Stimulated activated CD8-positive, alpha-beta memory T cell treated with anti-CD3 and anti-CD28 coated beads, Interleukin-12 subunit alpha, Interleukin-12 subunit beta, amount 100 ng/mL, for 24 hours (primary cell): ENCODE measurements around the gene SSTR4.
"Not testable (repeated sequence)": the region's sequence is repeated elsewhere in the genome, so short reads cannot be mapped to it uniquely, and the experiment has no call there.

ENCODE experiments used
- DNase-seq: peaks from one replicate; pipeline ENCODE4 v3.0.0-alpha.2; 2020; ENCODE audit errors: extremely low read depth

SSTR4 gene

DNA sequence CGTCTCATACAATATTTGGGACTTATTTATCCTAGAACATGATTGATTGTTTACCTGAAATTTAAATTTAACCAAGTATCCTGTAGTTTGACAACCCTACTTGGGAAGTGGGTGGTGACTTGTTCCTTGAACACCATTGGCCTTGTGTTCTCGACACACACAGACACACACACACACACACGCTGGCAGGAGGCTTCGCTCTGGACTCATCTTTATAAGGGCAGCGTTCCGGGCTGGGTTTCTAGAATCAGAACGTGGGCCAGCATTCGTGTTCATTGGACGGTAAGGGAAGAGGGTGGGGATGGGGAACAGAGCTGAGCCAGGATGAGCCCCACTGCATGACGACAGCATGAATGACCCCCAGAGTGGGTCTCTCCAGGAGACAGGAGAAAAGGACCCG lies 16.2 kb upstream of the SSTR4 start:
- DNase-seq: no peak

DNA sequence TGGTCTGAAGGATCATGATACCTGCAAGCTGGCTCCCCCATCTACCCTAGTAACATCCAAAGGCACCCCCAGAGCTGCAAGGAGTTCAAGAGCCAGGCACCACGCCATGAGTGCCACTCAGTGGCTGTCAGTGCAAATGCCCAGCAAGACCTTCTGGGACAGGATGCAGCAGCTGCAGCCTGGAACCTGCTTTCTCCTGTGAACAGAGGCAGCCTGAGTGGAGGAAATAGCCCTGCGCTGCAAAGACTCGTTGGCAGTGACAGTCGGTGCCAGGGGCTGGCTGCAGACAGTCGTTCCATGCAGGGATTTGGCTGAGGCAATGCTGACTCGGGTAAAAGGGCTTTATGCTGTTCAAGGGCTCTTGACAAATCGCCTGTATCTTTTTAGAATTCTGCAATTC lies 15.7 kb upstream of the SSTR4 start:
- no peak for DNase-seq

DNA sequence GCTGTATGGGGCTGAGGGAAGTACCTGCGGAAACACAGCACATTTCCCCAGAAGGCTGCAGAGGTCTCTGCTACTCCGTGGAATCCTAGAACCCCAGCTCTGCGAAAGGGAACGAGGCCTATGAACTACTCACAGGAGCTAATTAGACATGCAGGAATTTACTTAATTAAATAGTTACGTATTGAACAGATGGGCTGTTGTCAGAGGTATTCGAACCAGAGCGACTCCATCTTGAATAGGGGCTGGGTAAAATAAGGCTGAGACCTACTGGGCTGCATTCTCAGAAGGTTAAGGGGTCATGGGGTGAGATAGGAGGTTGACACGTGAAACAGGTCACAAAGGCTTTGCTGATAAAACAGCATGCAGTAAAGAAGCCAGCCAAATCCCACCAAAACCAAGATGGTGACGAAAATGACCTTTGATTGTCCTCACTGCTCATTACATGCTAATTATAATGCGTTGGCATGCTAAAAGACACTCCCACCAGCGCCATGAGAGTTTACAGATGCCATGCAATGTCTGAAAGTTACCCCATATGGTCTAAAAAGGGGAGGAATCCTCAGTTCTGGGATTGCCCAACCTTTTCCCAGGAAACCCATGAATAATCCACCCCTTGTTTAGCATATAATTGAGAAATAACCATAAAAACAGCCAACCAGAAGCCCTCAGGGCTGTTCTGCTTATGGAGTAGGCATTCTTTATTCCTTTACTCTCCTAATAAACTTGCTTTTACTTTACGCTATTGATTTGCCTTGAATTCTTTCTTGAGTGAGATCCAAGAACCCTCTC lies 14.7 kb upstream of the SSTR4 start:
- no peak for DNase-seq

DNA sequence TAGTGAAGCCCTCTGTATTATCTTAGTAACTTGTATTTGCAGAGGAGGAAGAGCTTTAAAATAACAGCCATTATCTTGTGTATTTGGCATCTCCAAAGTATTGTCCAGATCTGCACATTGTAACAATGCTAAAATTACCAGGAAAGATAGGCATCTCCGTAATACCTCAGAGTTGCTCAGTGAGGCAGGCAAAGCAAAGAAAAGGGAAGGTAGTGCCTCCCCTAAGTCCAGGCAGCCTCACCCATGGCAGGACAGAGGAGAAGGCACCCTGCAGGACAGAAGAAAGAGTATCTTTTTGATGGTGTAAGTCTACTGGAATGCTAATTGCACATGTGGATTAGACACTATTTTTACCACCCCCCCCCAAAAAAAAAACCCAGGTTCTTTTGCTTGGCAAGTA lies 13.6 kb upstream of the SSTR4 start:
- DNase-seq: no peak

DNA sequence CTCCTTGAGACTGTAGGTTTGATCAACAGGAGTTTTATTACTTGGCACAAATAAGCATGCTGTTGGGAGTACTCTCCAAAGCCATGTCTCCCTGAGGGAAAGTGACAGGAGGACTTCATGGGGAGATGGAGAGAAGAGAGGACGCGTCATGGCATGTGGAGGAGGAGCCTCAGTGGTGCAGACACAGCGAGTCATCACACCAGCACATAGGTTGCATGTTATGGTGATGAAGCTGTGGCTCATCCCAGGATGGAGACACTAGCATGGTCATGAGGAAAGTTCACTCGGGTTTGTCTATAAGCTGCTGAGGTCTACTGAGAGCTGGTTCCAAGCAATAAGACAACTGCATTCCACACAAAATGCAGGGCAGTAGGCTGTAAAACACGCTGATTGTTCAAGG lies 13.2 kb upstream of the SSTR4 start:
- no peak for DNase-seq

DNA sequence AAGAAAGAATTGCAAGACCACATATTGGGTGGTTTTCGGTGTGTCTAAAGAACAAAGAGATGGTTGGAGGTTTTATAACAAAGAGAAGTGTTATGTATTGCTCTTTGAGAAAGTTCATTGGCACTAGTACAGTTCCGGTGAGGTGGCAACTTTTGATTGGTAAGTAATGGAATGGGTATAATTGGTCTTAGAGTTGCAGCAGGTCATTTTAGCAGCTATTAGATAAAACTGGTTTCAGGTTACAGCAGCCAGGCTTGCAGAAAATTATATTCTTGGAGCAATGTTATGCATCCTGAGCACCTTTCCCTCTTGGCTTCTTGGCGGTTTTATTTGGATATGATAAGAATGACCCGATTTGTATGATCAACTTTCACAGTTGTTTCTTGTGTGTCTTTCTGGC lies 12.3 kb upstream of the SSTR4 start:
- no peak for DNase-seq

DNA sequence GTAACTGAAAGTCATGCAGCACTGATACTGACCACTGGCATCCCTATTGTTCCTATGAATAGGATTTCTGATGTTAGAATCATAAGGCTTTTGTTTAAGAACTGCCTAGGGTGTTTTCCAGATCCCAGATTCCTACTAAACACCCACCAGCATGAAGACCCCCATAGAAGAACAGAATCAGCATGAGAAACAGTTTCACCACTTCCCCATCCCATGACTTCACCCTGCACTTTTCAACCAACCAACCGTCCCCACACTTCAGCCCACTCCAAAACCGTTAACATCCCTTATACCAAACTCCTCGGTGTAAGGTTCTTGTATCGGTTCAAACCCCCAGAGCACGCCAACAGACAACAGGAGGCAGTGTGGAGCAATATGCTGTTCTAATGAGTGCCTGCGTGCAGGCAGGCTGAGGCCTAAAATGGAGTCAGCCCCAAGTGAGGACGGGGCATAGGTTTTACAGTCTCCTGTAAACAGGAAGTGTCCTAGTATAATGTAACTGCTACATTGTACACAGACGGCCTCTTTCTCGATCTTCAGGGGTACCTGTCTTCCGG lies 11.4 kb upstream of the SSTR4 start:
- no peak for DNase-seq

DNA sequence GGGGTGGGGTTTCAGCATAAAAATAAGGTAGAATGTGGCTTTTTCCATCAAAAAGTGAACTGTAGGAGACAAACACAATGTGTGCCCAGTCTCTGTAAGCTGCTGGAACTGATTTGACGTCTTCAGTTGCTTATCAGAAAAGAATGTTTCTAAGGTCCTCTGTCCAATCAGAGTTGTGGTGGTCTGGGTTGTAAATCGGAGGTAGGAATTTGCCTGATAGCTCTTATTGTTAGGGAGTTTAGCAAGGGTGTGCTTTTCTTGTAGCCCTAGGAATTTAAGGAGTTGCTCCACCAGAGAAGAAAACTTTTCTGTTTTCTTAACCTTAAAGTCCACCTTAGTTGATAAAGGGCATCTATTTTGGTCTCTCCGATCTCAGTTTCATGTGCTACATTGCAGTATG lies 10.4 kb upstream of the SSTR4 start:
- no peak for DNase-seq

DNA sequence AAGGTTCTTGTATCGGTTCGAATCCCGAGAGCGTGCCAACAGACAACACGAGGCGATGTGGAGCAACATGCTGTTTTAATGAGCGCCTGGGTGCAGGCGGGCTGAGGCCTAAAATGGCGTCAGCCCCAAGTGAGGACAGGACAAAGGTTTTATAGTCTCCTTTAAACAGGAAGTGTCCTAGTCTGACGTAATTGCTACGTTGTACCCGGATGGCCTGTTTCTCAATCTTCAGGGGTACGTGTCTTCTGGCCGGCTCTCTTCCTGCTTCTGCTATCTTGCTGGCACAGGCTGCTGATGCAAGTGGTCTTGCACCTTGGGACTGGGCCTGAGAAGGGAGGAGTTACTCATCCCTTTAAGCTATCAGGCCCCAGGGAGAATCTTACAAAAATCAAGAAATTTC lies 9.6 kb upstream of the SSTR4 start:
- DNase-seq: not testable (repeated sequence)

DNA sequence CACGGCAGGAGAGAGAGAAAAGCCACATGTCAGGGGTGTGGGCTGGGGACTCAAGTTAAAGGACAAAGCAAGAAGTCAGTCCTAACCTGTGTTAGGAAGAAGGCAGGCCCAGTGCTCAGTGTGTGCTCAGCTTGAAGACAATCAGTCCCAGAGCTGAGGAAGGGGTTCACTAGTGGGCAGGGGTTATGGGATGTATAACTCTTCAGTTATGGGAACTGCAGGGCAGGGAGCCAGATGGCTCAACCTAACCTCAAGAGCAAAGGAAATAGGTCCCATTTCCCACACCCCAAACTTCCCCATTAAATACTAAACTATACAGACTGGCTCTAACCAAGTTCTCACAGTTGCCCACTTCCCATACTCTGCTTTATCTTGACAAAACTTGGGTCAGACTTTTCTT lies 7.4 kb upstream of the SSTR4 start:
- no peak for DNase-seq

DNA sequence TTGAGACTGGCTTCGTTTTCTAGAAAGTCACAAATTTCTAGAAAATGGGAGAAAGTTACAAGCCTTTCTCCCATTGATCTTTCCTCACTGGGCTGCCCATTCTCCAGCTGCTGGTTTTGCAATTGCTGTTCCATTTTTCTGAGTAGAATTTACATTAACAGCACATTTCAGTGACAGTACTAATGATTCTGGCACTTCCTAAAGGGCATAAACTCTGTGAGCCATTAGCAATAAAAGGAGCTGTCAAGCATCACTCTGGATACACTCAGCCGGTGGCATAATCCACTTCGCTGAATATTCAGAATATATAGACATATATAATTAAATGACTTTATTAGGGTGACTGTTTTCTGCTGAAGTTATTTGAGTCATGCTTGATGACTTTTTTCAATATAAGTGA lies 6.7 kb upstream of the SSTR4 start:
- no peak for DNase-seq

DNA sequence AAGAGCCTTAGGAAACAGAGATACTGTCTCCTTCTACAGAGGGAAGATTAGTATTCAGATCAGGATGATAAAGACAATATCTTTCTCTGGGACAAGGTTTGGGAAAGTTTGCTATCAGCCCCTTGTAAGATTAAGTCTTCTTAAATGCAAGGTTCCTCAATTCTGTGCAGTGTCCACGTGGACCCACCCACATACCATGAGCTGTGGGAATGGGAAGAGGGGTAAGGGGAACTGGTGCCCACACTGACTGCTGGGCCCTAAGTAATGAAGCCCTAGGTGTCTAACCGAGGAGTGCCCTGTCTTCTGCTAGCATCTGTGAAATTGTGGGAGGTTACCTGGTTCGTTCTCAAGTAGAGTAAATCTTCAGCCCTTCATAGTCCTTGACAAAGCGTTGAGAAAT lies 5.8 kb upstream of the SSTR4 start:
- no peak for DNase-seq

DNA sequence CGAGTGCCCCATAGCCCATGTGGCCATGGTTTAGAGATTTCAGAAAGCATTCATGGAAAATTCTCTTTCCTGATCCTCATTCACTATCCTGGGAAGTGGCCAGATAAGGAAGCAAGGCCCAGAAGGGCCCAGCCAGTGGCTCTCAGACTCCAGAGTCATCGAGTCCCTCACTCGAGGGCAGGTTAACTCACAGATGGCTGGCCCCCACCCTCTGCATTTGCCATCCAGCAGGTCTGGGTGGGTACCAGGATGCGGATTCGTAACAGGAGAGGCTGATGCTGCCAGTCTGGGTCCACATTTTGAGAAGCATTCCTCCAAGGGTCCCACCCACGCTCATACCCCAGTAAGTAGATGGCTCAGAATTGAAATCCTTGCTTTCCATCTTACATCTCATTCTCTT lies 3.8 kb upstream of the SSTR4 start:
- DNase-seq: no peak

DNA sequence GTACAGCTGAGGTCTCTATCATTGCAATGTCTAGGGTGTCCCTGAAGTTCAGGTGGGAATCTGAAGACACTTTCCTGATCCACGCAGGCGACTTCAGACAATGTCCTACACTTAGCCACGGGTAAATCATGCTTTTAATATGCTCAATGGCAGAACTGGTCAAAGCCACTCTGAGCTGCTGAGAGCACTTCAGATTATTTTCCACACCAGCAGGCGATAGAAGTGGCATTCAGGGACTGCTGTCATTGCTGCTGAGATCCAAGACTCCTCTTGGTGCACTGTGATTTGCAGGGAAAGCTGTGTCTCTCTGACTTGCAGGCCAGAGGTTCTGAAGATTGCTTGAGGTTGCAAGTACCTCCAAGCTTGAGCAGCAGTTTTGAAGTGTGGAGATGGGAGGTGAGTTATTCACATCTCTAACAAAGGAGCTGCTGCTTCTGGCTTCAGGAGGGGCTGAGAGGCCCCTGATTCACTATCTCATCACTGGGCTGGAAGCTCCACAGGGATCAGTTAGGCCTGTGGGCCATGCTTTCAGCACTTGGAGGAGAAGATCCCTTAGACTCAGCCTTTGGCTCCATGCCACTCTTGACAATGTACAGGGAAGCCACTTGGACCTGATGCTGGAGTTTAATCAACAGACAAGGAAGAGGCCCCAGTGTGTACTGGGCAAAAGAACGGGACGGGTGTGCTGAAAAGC lies 2.9 kb upstream of the SSTR4 start:
- DNase-seq: no peak

DNA sequence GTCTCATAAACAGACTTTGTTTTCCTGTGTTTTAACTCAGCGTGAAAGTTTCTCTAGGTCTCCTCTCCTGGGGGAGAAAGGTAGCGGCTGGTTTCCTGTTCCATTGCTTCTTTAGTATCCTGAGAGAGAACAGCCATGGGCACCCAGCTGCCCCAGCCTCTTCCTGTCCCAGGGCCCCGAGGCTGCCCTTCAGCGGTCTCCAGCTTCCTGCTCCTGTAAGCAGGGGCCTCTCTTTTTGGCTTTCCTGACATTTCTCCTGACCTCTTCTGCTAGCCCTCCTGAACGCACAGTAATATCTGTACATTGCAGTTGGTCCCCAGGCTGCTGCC lies 2.4 kb upstream of the SSTR4 start:
- DNase-seq: no peak

DNA sequence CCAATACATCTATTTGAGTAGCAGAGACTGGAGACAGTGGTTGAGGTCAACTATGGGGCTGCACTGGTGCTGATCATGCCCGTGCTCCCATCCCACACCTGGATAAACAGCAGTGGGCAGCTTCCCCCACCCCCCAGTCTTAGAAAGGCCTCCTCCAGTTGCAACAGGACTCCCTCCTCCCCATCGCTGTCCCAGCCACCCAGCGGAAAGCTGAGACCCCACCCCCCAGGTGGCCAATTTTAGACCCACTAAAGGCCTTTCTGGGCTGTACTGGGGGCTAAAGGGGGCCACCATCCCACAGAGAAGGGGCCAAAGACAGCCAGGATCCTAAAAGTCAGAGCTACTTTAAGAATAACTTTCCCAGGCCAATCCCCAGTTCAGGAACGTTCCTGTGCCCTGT lies 1.2 kb upstream of the SSTR4 start:
- DNase-seq: no peak

DNA sequence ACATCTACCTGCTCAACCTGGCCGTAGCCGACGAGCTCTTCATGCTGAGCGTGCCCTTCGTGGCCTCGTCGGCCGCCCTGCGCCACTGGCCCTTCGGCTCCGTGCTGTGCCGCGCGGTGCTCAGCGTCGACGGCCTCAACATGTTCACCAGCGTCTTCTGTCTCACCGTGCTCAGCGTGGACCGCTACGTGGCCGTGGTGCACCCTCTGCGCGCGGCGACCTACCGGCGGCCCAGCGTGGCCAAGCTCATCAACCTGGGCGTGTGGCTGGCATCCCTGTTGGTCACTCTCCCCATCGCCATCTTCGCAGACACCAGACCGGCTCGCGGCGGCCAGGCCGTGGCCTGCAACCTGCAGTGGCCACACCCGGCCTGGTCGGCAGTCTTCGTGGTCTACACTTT lies 619 bp downstream of the SSTR4 start:
- DNase-seq: no peak

DNA sequence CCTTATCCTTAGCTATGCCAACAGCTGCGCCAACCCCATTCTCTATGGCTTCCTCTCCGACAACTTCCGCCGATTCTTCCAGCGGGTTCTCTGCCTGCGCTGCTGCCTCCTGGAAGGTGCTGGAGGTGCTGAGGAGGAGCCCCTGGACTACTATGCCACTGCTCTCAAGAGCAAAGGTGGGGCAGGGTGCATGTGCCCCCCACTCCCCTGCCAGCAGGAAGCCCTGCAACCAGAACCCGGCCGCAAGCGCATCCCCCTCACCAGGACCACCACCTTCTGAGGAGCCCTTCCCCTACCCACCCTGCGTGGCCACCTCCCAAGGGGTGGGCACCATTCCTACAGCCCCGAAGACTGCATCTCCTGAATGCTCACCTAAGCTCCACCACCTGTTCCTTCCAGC lies 1.3 kb downstream of the SSTR4 start:
- no peak for DNase-seq

DNA sequence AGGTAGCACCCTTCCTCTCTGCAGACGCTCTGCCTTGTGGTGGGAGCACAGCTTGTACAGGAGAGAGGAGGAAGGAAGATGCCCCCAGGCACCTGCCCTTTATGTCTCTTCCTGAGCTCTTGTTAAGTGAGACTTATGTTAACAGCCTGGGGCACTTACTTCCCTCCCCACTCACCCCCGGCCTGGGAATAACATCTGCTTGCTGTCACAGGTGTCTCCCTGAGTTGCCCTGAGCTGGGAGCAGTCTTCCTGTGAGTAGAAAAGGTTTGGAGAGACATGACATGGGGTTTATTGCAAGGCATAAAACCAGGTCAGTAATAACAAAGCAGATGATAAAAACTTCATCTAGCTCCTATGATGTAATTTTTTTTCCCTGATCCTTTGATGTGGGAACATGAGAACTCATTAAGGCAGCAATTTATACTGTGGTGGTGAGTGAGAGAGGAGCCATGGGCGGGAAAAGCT lies 1.9 kb downstream of the SSTR4 start:
- DNase-seq: no peak

DNA sequence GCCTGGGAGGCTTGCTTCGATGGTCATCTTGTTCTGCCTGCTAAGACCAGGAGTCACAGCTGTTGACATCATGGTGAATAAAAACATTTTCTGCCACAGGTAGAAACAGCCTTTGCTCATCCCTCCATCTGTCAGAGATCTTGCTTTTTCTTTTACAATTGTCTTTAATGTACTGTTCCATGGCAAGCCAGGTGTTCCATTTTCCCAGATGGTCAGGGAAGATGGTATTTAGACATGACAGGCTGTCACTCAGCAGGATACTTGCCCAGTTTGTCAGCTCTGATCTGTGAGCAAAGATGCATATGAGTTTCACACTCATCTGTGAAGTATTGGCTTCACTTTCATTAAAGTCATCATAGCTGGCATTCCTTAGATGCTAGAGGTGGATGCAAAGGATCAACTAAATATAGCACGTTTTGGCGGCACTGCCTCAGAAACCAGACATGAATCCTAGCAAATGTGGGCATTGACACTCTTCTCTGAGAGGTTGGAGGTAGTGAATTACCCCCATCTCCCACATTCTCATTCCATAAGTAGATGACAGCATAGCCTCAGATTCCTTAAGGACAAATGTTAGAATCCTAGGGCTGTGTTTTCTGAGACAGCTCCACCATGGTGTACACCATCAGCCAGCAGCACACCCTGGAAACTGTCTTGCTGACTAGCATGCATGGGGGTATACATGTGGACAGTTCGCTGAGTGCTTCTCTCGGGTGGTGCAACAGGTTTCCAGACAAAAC lies 4.2 kb downstream of the SSTR4 start:
- DNase-seq: no peak

DNA sequence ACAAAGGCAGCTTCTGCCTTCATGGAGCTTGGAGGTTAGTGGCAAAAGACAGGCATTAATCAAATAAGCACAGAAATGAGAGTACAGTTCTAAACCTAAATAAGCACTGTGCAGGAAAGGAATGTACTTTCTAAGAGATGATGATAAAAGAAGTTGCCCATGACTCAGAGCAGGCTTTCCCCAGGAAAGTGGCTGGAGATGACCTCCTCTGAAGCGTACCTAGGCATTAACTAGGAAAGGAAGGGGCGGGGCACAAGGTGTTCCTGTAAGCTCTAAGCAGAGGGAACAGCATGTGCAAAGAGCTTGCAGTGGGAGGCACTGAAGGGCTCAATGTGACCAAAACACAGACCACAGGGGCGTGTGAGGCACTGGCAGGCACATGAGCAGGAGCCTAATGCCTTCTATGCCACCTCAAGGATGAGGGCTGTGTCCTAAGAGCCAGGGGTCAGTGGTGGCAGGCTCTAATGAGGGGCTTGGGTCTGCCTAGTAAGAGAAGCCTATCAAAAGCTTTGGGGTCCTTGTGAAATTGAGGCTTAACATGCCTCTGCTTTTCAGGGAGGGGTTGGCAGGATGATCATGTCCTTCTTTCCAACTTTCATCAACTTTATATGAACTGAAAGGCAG lies 4.9 kb downstream of the SSTR4 start:
- no peak for DNase-seq

DNA sequence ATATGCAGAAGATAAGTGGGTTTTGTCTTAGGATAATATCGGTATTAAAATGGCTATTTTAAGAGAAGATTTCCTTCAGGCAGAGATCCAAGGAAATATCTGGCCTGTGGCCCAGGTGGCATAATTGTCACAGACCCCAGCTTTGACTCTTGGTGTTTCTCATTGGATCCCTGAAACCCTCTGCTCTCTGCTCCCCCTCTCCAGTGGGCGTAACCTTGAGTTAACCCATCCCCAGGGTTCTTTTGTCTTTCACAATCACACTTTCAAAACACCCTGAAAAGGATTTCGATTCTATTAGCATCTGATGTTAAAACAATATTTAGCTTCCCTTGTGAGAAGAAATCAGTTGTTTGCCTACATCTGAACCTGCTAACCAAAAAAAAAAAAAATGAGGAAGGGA lies 7.2 kb downstream of the SSTR4 start:
- no peak for DNase-seq
